GM12801 (cell line): Measurements from ENCODE around the gene PHLDB1.

Experiments
- TF ChIP-seq, protein P1 (sequence below): IDR thresholded peaks from one replicate; pipeline ENCODE4 v1.5.1; 2011; ENCODE audit warnings: control low read depth; ENCODE audit not compliant: insufficient read length; ENCODE audit errors: extremely low read depth

Gene PHLDB1

DNA sequence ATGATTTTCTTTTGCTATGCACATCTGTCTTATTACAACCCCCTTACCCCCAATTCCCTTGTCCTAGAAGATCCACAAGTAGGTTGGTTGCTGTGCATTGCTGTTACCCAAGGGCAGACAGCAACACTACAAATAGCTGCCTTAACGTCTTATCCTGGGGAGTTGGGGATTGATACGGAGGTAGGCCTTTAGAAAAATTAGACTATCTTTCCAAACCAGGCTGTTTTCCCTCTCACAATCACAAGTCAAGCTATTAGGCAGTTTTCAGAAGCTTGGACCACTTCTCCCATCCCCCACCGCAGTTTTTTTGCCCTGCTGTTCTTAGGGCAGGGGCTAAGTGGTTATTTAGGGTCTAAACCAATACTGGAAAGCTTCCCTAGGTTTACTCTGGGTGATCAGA lies 2.8 kb upstream of the PHLDB1 start:
- TF ChIP-seq, protein P1, sequence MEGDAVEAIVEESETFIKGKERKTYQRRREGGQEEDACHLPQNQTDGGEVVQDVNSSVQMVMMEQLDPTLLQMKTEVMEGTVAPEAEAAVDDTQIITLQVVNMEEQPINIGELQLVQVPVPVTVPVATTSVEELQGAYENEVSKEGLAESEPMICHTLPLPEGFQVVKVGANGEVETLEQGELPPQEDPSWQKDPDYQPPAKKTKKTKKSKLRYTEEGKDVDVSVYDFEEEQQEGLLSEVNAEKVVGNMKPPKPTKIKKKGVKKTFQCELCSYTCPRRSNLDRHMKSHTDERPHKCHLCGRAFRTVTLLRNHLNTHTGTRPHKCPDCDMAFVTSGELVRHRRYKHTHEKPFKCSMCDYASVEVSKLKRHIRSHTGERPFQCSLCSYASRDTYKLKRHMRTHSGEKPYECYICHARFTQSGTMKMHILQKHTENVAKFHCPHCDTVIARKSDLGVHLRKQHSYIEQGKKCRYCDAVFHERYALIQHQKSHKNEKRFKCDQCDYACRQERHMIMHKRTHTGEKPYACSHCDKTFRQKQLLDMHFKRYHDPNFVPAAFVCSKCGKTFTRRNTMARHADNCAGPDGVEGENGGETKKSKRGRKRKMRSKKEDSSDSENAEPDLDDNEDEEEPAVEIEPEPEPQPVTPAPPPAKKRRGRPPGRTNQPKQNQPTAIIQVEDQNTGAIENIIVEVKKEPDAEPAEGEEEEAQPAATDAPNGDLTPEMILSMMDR: no peak

DNA sequence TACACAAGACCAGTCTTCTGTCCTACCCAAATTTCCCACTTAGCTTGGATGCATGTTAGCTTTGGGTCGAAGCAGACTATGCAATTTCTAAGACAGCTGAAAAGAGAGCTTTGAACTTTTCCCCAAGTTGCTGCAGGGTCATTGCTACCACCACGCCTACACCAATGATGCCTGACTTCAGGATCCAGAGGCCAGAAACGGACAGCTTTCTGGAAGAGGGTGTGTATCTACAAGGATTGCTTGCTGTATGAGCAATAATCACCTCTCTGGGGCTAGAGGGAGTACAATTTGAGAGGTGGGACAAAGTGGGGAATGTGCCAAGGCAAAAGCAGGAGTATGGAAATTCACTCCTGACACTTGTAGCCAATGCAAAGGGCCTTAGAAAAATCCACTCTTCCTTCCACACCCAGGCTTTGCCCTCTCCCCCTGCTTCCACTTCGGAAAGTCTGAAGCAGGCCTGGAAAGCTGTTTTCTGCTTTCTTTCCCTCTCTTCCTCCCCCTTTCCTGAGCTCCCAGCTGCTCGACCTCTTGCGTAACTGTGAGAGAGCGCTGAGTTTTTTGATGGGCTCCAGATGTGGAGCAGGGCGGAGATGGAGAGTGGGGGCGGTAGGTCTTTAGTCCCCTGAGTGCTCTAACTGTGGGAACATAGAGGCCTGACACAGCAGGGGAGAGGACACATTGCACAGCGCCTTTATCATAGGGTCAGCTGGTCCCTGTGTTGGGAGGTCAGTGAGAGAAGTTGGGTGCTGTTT lies 2.1 kb upstream of the PHLDB1 start:
- TF ChIP-seq, protein P1: no peak

DNA sequence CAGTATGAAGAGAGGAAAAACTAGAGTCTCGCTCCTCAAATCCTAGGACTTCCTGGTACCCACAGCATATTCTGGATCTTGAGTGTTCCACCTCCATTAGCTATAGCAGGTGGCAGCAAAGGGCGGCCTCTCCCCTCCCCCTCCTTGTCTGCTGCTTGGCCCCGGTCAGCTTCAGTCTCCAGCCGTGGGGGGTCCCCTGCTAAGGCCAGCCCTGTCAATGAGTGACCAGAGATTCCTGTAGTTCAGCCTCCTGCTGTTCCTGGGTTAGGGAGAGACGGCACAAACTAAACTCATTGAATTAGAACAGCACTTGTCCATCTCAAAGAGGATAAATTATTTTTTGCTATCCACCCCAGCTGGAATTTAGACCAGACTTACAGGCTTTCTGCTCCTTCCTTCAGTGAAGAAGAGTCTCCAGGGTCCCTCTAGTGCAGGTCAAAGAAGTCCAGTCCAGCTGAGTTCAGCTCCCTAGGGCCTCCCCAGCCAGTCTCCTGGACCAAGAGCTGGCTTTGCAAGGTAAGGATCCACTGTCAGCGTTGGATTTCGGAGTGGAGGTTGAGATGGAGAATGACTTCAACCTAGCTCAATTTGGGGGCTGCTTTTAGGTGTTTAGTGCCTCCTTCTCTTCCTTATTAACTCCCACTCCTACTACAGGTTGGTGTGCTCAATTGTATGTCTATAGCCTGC lies 1.1 kb upstream of the PHLDB1 start:
- TF ChIP-seq, protein P1: no peak

DNA sequence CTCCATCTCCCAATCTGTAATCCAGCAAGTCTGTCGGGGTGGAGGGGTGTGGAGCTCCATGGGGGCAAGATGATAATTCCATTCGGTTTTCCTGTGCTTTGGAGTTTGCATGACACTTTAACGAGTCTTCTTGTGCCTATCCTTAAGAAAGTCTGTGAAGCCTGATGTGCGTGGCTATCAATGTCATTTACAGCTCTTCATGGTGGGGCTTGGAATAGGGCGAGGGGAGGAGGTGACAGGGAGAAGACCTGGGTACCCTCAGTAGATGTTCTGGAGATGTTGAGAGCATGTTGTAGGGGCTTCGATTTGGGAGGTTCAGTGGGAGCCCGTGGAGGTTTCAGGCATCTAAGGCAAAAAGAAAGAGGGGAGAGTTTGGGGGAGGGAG lies 579 bp upstream of the PHLDB1 start:
- TF ChIP-seq, protein P1: no peak

DNA sequence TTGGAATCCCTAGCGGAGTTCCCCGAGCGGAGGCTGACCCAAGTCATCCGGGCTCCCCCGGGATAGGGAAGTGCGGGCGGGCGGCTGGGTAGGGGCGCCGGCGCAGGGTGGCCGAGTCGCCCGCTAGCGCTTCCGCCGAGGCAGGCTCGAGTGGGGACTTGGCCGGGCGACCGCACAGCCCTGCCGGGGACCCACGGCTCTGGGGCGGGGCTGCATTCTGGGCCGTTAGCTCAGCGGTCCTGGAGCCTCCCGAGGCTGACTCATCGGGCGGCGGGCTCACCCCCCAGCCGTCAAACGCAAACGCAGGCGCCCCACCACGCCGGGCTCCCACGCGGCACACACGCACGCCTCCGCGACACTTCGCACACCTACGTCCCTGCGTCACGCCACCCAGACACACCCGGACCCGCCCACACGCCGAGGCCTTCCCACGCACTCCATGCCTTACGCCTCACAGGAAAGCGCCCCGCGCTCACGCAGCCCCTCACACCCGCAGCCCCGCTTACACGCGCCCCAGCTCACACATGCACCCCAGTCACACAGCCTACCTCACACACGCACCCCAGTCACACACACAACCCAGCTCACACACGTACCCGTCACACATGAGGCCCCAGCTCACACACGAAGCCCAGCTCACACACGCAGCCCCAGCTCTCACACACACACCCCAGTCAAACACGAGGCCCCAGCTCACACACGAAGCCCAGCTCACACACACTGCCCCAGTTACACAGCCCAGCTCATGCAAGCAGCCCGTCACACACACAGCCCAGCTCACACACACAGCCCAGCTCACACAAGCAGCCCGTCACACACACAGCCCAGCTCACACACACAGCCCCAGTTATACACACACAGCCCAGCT lies 1.2 kb downstream of the PHLDB1 start:
- TF ChIP-seq, protein P1: no peak

DNA sequence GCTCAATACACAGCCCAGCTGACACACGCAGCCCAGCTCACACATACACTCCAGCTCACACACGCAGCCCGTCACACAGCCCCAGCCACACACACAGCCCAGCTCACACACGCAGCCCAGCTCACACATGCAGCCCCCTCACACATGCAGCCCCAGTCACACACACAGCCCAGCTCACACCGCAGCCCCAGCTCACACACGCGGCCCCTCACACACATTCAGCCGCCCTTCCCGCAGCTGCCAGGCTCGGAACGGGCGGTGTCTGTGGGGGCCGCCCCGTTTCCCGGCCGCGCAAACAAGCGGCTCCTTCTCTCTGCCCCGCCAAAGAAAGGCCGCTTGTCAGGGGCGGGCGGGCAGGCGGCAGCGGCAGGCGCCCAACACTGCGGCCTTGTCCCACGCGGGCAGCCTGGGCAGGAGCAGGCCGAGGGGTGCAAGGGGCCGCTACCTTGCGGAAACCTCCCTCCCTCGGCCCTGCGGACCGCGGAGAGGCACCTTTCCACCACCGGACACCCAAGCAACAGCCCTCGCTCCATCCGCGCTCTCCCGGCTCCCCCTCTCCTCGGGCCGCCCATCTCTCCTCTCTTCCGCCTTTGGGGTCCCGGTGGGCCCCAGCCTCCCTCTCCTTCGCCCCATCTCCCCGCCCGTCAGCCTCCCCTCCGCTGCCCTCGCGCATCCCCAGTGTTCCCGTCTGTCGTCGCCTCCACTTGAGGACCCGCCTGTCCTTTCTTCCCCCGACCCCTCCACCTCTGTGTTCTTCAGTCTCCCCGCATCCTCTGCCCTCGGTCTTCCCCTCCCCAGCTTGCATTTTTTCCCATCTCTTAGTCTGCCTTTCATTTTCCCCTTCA lies 2.2 kb downstream of the PHLDB1 start:
- TF ChIP-seq, protein P1: no peak
